Measurements from ENCODE around the gene KCNT2.

DNA sequence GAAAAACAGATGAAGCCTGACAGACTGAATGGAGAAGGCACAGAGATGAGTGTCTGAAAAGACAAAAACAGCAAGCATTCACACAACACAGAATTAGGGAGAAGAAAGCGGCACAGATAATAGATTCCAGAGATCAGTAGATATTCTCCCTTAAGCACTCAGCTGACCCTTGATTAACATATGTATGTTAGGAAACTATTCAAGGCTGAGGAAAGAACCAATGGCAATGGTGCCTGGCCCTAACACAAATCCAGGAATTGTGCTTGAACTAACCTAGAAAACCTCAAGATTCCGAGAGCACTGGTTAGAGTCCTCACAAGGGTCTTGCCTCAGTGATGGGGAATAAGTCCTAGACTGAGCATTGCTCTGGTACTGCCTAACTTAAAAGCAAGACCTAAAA, 30.9 kb downstream of the KCNT2 start:
- TF ChIP-seq, protein P1, sequence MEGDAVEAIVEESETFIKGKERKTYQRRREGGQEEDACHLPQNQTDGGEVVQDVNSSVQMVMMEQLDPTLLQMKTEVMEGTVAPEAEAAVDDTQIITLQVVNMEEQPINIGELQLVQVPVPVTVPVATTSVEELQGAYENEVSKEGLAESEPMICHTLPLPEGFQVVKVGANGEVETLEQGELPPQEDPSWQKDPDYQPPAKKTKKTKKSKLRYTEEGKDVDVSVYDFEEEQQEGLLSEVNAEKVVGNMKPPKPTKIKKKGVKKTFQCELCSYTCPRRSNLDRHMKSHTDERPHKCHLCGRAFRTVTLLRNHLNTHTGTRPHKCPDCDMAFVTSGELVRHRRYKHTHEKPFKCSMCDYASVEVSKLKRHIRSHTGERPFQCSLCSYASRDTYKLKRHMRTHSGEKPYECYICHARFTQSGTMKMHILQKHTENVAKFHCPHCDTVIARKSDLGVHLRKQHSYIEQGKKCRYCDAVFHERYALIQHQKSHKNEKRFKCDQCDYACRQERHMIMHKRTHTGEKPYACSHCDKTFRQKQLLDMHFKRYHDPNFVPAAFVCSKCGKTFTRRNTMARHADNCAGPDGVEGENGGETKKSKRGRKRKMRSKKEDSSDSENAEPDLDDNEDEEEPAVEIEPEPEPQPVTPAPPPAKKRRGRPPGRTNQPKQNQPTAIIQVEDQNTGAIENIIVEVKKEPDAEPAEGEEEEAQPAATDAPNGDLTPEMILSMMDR (IDR thresholded peaks at IDR 0.05), result no peak
- TF ChIP-seq EP300 (IDR thresholded peaks at IDR 0.05), result no peak
